GM13976 (cell line): Measurements from ENCODE around the gene CCDC30.
"Not testable (repeated sequence)": the region's sequence is repeated elsewhere in the genome, so short reads cannot be mapped to it uniquely, and the experiment has no call there.

Experiments
- DNase-seq: peaks from one replicate; pipeline ENCODE4 v3.0.0; 2012; ENCODE audit warnings: low spot score
- CTCF ChIP-seq: IDR thresholded peaks from 2 replicates; pipeline ENCODE4 v1.5.1; 2012; ENCODE audit warnings: borderline replicate concordance, mild to moderate bottlenecking; ENCODE audit not compliant: insufficient read depth; ENCODE audit errors: extremely low read depth, missing control alignments, control extremely low read depth
- in situ Hi-C: fragments of 300-500 bp; cut with MboI; formaldehyde crosslinking; loops from one replicate; pipeline ENCODE4 v1.12.0; 2022; ENCODE audit warnings: low sequenced_read_pairs, mixed read lengths, inconsistent platforms; ENCODE audit not compliant: unreplicated experiment

The CCDC30 gene

GRCh38 chr1:42477775-42478174 is 14.7 kb downstream of the CCDC30 start:
- in situ Hi-C loops: no loop called here
- no peak for TF ChIP-seq CTCF
- DNase-seq: no peak

GRCh38 chr1:42479621-42480020 is 16.5 kb downstream of the CCDC30 start:
- no peak for TF ChIP-seq CTCF
- in situ Hi-C loops: no loop called here
- no peak for DNase-seq

GRCh38 chr1:42480921-42481320 is 17.8 kb downstream of the CCDC30 start:
- in situ Hi-C loops: no loop called here
- DNase-seq: no peak
- TF ChIP-seq CTCF: no peak

- TF ChIP-seq CTCF: no peak
- no peak for DNase-seq
- in situ Hi-C loops: no loop called here
Measured at GRCh38 chr1:42482635-42483153, 19.6 kb downstream of the CCDC30 start.

GRCh38 chr1:42484382-42484781 is 21.3 kb downstream of the CCDC30 start:
- in situ Hi-C loops: no loop called here
- no peak for TF ChIP-seq CTCF
- DNase-seq: no peak

- no peak for TF ChIP-seq CTCF
- in situ Hi-C loops: no loop called here
- DNase-seq: no peak
Measured at GRCh38 chr1:42490237-42490636, 27.2 kb downstream of the CCDC30 start.

GRCh38 chr1:42502031-42502430 is 38.9 kb downstream of the CCDC30 start:
- in situ Hi-C loops, DNase-seq: not testable (repeated sequence)
